ENCODE measurements around the gene LPXN.

DNA sequence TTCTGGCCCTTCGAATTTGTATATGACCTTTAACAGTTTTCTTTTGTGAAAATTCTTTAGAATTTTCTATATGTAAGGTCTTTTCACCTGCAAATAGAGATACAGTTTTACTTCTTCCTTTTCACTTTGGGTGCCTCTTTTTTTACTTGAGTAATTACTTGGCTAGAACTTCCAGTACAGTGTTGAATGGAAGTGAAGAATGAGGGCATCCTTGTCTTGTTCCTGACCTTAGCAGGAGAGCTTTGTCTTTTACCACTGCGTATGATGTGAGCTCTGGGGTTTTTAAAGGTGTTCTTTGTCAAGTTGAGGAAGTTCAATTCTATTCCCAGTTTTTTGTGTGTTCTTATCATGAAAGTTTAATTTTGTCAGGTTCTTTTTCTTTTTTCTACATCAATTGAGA lies 24.9 kb upstream of the LPXN start:
- TF ChIP-seq, protein P1, sequence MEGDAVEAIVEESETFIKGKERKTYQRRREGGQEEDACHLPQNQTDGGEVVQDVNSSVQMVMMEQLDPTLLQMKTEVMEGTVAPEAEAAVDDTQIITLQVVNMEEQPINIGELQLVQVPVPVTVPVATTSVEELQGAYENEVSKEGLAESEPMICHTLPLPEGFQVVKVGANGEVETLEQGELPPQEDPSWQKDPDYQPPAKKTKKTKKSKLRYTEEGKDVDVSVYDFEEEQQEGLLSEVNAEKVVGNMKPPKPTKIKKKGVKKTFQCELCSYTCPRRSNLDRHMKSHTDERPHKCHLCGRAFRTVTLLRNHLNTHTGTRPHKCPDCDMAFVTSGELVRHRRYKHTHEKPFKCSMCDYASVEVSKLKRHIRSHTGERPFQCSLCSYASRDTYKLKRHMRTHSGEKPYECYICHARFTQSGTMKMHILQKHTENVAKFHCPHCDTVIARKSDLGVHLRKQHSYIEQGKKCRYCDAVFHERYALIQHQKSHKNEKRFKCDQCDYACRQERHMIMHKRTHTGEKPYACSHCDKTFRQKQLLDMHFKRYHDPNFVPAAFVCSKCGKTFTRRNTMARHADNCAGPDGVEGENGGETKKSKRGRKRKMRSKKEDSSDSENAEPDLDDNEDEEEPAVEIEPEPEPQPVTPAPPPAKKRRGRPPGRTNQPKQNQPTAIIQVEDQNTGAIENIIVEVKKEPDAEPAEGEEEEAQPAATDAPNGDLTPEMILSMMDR (IDR thresholded peaks at IDR 0.05 in 4 of 5, conservative IDR thresholded peaks at IDR 0.05 in 1 of 5) = no peak
- no peak for TF ChIP-seq POLR2A (IDR thresholded peaks at IDR 0.05)
